HepG2 (cell line): ENCODE results near the gene EPB41L1. TPM values are rescaled to one million over a fixed set of nuclear protein-coding genes. Genes with fewer than 3 reads are reported as not detected.

Experiments
- ATF1 ChIP-seq: IDR thresholded peaks from 2 replicates; pipeline ENCODE4 v1.6.1; 2016; ENCODE audit warnings: mild to moderate bottlenecking, control low read depth
- CCAR2 ChIP-seq: fragments of 200-400 bp; formaldehyde crosslinking; optimal IDR thresholded peaks from 2 replicates; pipeline ENCODE3; 2018; ENCODE audit warnings: low read depth, mild to moderate bottlenecking, low read length, moderate library complexity
- CTCF ChIP-seq: sonication (generic); formaldehyde crosslinking; IDR thresholded peaks from 2 replicates; pipeline ENCODE4 v1.5.0; 2020; ENCODE audit warnings: mild to moderate bottlenecking, missing genetic modification reagents, moderate library complexity
- HNRNPK ChIP-seq: fragments of 200-400 bp; formaldehyde crosslinking; IDR thresholded peaks from 2 replicates; pipeline ENCODE4 v1.6.1; 2018; ENCODE audit warnings: low read length, low read depth, moderate library complexity, mild to moderate bottlenecking; ENCODE audit not compliant: poor library complexity, severe bottlenecking
- ISL2 ChIP-seq: sonication (generic); formaldehyde crosslinking; IDR thresholded peaks from 2 replicates; pipeline ENCODE4 v1.5.0; 2020; ENCODE audit warnings: missing genetic modification reagents
- KLF6 ChIP-seq: IDR thresholded peaks from 2 replicates; pipeline ENCODE4 v1.8.0; 2016; ENCODE audit warnings: missing biosample characterization, missing genetic modification reagents
- NAIF1 ChIP-seq: sonication (generic); formaldehyde crosslinking; IDR thresholded peaks from 2 replicates; pipeline ENCODE4 v1.5.0; 2020; ENCODE audit warnings: mild to moderate bottlenecking, missing genetic modification reagents, borderline replicate concordance
- NR2F1 ChIP-seq, 2 experiments: fragments of 450-650 bp in 1 of 2; formaldehyde crosslinking in 1 of 2; IDR thresholded peaks; 2 replicates each; pipeline versions ENCODE4 v1.5.0 to v1.6.1; 2016 to 2020; ENCODE audit warnings: mild to moderate bottlenecking in 1 of 2, missing compliant biosample characterization in 1 of 2, missing genetic modification reagents in 1 of 2, moderate library complexity in 1 of 2
- PHF21A ChIP-seq: sonication (generic); formaldehyde crosslinking; IDR thresholded peaks from 2 replicates; pipeline ENCODE4 v1.5.0; 2020; ENCODE audit warnings: mild to moderate bottlenecking, missing genetic modification reagents
- PPARG ChIP-seq: conservative IDR thresholded peaks from 2 replicates; pipeline ENCODE4 v1.6.1; 2016; ENCODE audit warnings: missing biosample characterization, missing genetic modification reagents
- RELA ChIP-seq: sonication (generic); formaldehyde crosslinking; IDR thresholded peaks from 2 replicates; pipeline ENCODE4 v1.4.0; 2020; ENCODE audit warnings: missing genetic modification reagents
- RXRA ChIP-seq: sonication (generic); formaldehyde crosslinking; IDR thresholded peaks from 2 replicates; pipeline ENCODE4 v1.5.1; 2020; ENCODE audit warnings: missing genetic modification reagents
- SAP130 ChIP-seq: IDR thresholded peaks from 2 replicates; pipeline ENCODE4 v1.6.1; 2016; ENCODE audit warnings: low read depth
- SOX13 ChIP-seq, 3 experiments: fragments of 450-650 bp in 1 of 3; sonication (generic) in 1 of 3; formaldehyde crosslinking in 1 of 3; IDR thresholded peaks in 2 of 3; conservative IDR thresholded peaks in 1 of 3; 2 replicates each; pipeline versions ENCODE4 v1.5.0 to v1.6.1; 2016 to 2020; ENCODE audit warnings: antibody characterized with exemption in 1 of 3, mild to moderate bottlenecking in 1 of 3, missing compliant biosample characterization in 1 of 3, missing genetic modification reagents in 1 of 3, moderate library complexity in 1 of 3
- ZBTB21 ChIP-seq: sonication (generic); formaldehyde crosslinking; IDR thresholded peaks from 2 replicates; pipeline ENCODE4 v1.4.0; 2020; ENCODE audit warnings: missing genetic modification reagents
- ZBTB33 ChIP-seq: sonication (generic); formaldehyde crosslinking; IDR thresholded peaks from 2 replicates; pipeline ENCODE4 v1.4.0; 2020; ENCODE audit warnings: missing genetic modification reagents
- ZBTB37 ChIP-seq: sonication (generic); formaldehyde crosslinking; IDR thresholded peaks from 2 replicates; pipeline ENCODE4 v1.4.0; 2020; ENCODE audit warnings: mild to moderate bottlenecking, missing genetic modification reagents
- ZFP37 ChIP-seq: sonication (generic); formaldehyde crosslinking; IDR thresholded peaks from 2 replicates; pipeline ENCODE4 v1.4.0; 2020; ENCODE audit warnings: missing genetic modification reagents, borderline replicate concordance
- ZFP62 ChIP-seq: sonication (generic); formaldehyde crosslinking; IDR thresholded peaks from 2 replicates; pipeline ENCODE4 v1.4.0; 2020; ENCODE audit warnings: missing genetic modification reagents
- ZNF513 ChIP-seq: sonication (generic); formaldehyde crosslinking; conservative IDR thresholded peaks from 2 replicates; pipeline ENCODE4 v1.5.0; 2020; ENCODE audit warnings: missing genetic modification reagents
- ZNF570 ChIP-seq: sonication (generic); formaldehyde crosslinking; IDR thresholded peaks from 2 replicates; pipeline ENCODE4 v1.4.0; 2020; ENCODE audit warnings: mild to moderate bottlenecking, missing genetic modification reagents, borderline replicate concordance
- ZNF746 ChIP-seq: sonication (generic); formaldehyde crosslinking; IDR thresholded peaks from 2 replicates; pipeline ENCODE4 v1.8.0; 2022; ENCODE audit warnings: mild to moderate bottlenecking, missing genetic modification reagents
- ZNF782 ChIP-seq: sonication (generic); formaldehyde crosslinking; IDR thresholded peaks from 2 replicates; pipeline ENCODE4 v1.4.0; 2020; ENCODE audit warnings: missing genetic modification reagents, mild to moderate bottlenecking, borderline replicate concordance
- polyA plus RNA-seq, 8 experiments: library from polyadenylated mRNA; depleted of rRNA in 3 of 8; stranded (reverse) in 7 of 8; unstranded in 1 of 8; fragments of >200 nt; fragmentation: Illumina TruSeq in 4 of 8; extraction: Trizol in 4 of 8; gene quantifications; 2 replicates each; pipeline versions ENCODE4 v1.2.1 to v1.2.3, GENCODE V29; 2011 to 2016; ENCODE audit warnings: low read depth in 4 of 8, missing spikeins in 1 of 8, mixed read lengths in 1 of 8; ENCODE audit not compliant: insufficient read depth in 1 of 8
- total RNA-seq, 5 experiments: library from RNA; depleted of rRNA; stranded (reverse); fragments of >200 nt; fragmentation: Illumina TruSeq; extraction: Trizol; gene quantifications; 2 replicates each; pipeline ENCODE4 v1.2.3, GENCODE V29; 2016; ENCODE audit warnings: low read depth in 1 of 5

Gene EPB41L1
- total and polyA plus RNA-seq, 2 of the 13 experiments (the other 11 are each of a cell fraction or from before 2014, with no cell fraction given), result 16.7 to 39.0 TPM

GRCh38 chr20:36259177-36260061 is 104.9 kb downstream of the EPB41L1 start (continued):
- TF ChIP-seq ZBTB33 (CRISPR knock-in tag), result peak; percentile 14
- TF ChIP-seq ZBTB37 (CRISPR knock-in tag), result no peak
- no peak for TF ChIP-seq ZNF513
- TF ChIP-seq ZBTB21, result no peak
- no peak for TF ChIP-seq ZFP37
- no peak for TF ChIP-seq ISL2 (CRISPR knock-in tag)
- TF ChIP-seq ZNF570 (CRISPR knock-in tag), result no peak
- TF ChIP-seq SAP130 (CRISPR knock-in tag), result peak; percentile 44; the same call in 1 of the 2 replicates
- no peak for TF ChIP-seq HNRNPK
- no peak for TF ChIP-seq ZFP62 (CRISPR knock-in tag)
- no peak for TF ChIP-seq CCAR2
- TF ChIP-seq CTCF, result 0 out of 2 replicates have a peak, but pooled peaks have one; percentile 15
- TF ChIP-seq NAIF1 (CRISPR knock-in tag), result no peak
- TF ChIP-seq NR2F1 (CRISPR knock-in tag; IDR thresholded peaks at IDR 0.05), result no peak
- no peak for TF ChIP-seq ZNF782 (CRISPR knock-in tag)
- TF ChIP-seq RELA (CRISPR knock-in tag), result no peak
- no peak for TF ChIP-seq ZNF746 (CRISPR knock-in tag)
- no peak for TF ChIP-seq PHF21A
- TF ChIP-seq PPARG (CRISPR knock-in tag), result no peak
- TF ChIP-seq ATF1 (CRISPR knock-in tag), result no peak
- no peak for TF ChIP-seq SOX13 (IDR thresholded peaks at IDR 0.05)
- TF ChIP-seq SOX13 (CRISPR knock-in tag; conservative IDR thresholded peaks at IDR 0.05 in 1 of 2, IDR thresholded peaks at IDR 0.05 in 1 of 2), result no peak
- TF ChIP-seq KLF6, result no peak
- peak; percentile 37; the same call in 1 of the 2 replicates for TF ChIP-seq RXRA (CRISPR knock-in tag)
